K562 (cell line): ENCODE measurements around the gene SH2D4B.

Source experiments
- CREB1 ChIP-seq, 2 experiments: sonication (generic) in 1 of 2; formaldehyde crosslinking in 1 of 2; IDR thresholded peaks; 2 replicates each; pipeline versions ENCODE4 v1.6.1 to v1.8.0; 2012 to 2022; ENCODE audit warnings: inconsistent platforms in 1 of 2, mild to moderate bottlenecking in 1 of 2, missing genetic modification reagents in 1 of 2, moderate library complexity in 1 of 2
- ETV6 ChIP-seq, 3 experiments: fragments of 150-350 bp in 1 of 3; sonication (generic) in 1 of 3; formaldehyde crosslinking in 1 of 3; IDR thresholded peaks; 2 replicates each; pipeline versions ENCODE4 v1.6.1 to v1.8.0; 2014 to 2022; ENCODE audit warnings: borderline replicate concordance in 2 of 3, low read depth in 2 of 3, antibody characterized with exemption in 1 of 3, low read length in 1 of 3, mild to moderate bottlenecking in 1 of 3, missing genetic modification reagents in 1 of 3
- FOXK1 ChIP-seq: sonication (generic); formaldehyde crosslinking; IDR thresholded peaks from 2 replicates; pipeline ENCODE4 v1.8.0; 2022; ENCODE audit warnings: missing genetic modification reagents, mild to moderate bottlenecking, borderline replicate concordance
- TF ChIP-seq, protein P1 (sequence below), 3 experiments: IDR thresholded peaks in 2 of 3; conservative IDR thresholded peaks in 1 of 3; 2 replicates each; pipeline ENCODE4 v1.5.1; 2011 to 2012; ENCODE audit warnings: low read length in 3 of 3, mild to moderate bottlenecking in 3 of 3, control low read depth in 2 of 3, improper control_type of control experiment in 1 of 3, inconsistent platforms in 1 of 3, low read depth in 1 of 3, mixed read lengths in 1 of 3, moderate library complexity in 1 of 3; ENCODE audit not compliant: insufficient read depth in 2 of 3
- TF ChIP-seq, protein P2 (sequence below), 3 experiments: fragments of 200-800 bp in 1 of 3; fragments of 250-450 bp in 1 of 3; fragments of 450-650 bp in 1 of 3; sonication (Bioruptor Pico) in 1 of 3; sonication (Bioruptor generic) in 1 of 3; formaldehyde crosslinking in 1 of 3; IDR thresholded peaks; 2 replicates each; pipeline versions ENCODE4 v1.6.1 to v1.8.0; 2016 to 2022; ENCODE audit warnings: mild to moderate bottlenecking in 2 of 3, missing genetic modification characterization in 2 of 3, missing compliant biosample characterization in 1 of 3, moderate library complexity in 1 of 3

- TF ChIP-seq FOXK1 (CRISPR knock-in tag) (no peak), CREB1 (IDR thresholded peaks at IDR 0.05) (no peak), CREB1 (CRISPR knock-in tag; IDR thresholded peaks at IDR 0.05) (no peak), ETV6 (IDR thresholded peaks at IDR 0.05; ENCODE audit: borderline replicate concordance in 1 of 2, low read depth in 2 of 2, low read length in 1 of 2) (no peak), ETV6 (CRISPR knock-in tag; IDR thresholded peaks at IDR 0.05; ENCODE audit: borderline replicate concordance) (no peak)
- TF ChIP-seq, protein P1, sequence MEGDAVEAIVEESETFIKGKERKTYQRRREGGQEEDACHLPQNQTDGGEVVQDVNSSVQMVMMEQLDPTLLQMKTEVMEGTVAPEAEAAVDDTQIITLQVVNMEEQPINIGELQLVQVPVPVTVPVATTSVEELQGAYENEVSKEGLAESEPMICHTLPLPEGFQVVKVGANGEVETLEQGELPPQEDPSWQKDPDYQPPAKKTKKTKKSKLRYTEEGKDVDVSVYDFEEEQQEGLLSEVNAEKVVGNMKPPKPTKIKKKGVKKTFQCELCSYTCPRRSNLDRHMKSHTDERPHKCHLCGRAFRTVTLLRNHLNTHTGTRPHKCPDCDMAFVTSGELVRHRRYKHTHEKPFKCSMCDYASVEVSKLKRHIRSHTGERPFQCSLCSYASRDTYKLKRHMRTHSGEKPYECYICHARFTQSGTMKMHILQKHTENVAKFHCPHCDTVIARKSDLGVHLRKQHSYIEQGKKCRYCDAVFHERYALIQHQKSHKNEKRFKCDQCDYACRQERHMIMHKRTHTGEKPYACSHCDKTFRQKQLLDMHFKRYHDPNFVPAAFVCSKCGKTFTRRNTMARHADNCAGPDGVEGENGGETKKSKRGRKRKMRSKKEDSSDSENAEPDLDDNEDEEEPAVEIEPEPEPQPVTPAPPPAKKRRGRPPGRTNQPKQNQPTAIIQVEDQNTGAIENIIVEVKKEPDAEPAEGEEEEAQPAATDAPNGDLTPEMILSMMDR (IDR thresholded peaks at IDR 0.05 in 2 of 3, conservative IDR thresholded peaks at IDR 0.05 in 1 of 3; ENCODE audit: insufficient read depth in 2 of 3, low read depth in 1 of 3, low read length in 3 of 3) = no peak
- TF ChIP-seq, protein P2, sequence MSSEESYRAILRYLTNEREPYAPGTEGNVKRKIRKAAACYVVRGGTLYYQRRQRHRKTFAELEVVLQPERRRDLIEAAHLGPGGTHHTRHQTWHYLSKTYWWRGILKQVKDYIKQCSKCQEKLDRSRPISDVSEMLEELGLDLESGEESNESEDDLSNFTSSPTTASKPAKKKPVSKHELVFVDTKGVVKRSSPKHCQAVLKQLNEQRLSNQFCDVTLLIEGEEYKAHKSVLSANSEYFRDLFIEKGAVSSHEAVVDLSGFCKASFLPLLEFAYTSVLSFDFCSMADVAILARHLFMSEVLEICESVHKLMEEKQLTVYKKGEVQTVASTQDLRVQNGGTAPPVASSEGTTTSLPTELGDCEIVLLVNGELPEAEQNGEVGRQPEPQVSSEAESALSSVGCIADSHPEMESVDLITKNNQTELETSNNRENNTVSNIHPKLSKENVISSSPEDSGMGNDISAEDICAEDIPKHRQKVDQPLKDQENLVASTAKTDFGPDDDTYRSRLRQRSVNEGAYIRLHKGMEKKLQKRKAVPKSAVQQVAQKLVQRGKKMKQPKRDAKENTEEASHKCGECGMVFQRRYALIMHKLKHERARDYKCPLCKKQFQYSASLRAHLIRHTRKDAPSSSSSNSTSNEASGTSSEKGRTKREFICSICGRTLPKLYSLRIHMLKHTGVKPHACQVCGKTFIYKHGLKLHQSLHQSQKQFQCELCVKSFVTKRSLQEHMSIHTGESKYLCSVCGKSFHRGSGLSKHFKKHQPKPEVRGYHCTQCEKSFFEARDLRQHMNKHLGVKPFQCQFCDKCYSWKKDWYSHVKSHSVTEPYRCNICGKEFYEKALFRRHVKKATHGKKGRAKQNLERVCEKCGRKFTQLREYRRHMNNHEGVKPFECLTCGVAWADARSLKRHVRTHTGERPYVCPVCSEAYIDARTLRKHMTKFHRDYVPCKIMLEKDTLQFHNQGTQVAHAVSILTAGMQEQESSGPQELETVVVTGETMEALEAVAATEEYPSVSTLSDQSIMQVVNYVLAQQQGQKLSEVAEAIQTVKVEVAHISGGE (CRISPR knock-in tag; IDR thresholded peaks at IDR 0.05) = no peak
These were observed 44.1 kb upstream of the SH2D4B start for GRCh38 chr10:80493522-80494051.
